GM12801 (cell line): Measurements from ENCODE around the gene GDF7.

ENCODE experiments used
- CTCF ChIP-seq: IDR thresholded peaks from one replicate; pipeline ENCODE4 v1.5.1; 2011; ENCODE audit warnings: control low read depth; ENCODE audit not compliant: insufficient read length; ENCODE audit errors: extremely low read depth

Gene GDF7

DNA sequence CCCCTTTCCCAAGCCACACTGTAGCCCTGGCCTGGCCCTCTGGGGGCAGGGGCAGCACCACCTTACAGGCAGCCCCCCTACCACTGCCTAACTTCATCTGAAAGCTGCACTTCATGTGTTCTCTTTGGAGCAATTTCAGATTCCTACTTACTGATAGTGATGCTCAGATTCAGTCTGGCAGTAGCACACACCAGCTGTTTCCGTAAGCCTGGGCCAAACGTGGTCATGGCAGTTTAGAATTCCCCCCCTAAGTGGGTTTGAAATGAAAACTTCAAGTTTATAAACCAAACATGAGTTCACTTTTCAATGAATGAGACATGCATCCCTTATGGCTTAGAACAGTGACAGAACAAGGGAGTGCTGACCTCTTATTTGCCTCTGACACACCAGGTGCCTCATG is 29.4 kb downstream of the GDF7 start:
- no peak for TF ChIP-seq CTCF

DNA sequence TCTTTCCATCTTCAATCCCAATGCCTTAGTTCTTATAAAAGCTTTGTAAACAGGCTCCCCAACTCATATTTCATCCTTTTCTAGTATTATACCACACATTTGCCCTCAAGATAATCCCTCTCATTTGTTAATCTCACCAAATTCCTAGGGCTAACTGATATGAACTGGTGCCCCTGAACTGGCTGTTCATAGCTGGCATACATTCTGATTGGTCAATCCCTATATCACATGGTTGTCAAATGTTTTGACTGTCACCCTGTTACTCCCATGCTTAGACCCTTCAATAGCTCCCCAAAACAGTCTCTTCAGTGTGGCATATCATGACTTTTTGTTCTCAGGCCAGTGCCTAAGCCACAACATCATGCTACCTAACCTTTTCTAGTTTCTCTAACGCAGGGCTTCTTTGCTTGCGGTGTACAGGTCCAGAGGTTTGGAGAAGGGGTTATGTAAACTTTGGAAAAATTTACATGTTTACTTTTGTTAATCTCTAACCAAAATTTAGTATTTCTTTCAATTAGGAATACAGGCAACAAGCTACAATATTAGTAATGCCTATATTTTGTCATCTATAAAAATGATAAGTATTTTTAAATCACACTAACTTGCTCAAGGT is 30.5 kb downstream of the GDF7 start:
- TF ChIP-seq CTCF = no peak

DNA sequence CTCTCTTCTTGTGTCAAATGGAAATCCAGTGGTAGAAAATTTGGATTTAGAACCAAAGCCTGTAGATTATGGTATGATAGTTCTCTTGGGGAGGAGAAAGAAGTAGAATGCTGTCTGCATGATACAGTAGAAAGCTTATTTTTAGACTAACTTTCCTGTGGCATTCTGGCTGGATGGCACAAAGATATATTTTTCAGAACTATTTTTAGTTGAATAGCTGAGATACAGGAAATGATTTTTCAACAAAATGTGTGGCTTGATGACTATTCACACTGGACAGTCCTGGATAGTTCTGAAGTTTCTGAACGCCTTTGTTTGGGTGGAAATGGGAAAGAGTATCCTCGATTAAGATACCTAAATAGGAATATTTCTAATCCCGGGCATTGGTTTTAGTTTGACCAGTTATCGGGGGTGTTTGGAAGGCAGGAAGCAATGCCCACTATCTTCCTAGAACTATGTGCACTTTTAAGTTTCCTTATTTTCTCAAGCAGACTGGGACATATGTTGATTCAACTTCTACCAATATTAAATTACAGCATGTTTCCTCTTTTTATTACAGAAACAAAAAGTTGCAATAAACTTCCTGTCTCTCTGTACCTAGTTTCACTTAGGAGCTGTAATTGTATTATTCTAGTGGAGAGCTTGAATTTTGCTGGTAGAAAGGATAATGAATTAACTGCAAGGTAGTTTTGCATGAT is 32.1 kb downstream of the GDF7 start:
- TF ChIP-seq CTCF = no peak

DNA sequence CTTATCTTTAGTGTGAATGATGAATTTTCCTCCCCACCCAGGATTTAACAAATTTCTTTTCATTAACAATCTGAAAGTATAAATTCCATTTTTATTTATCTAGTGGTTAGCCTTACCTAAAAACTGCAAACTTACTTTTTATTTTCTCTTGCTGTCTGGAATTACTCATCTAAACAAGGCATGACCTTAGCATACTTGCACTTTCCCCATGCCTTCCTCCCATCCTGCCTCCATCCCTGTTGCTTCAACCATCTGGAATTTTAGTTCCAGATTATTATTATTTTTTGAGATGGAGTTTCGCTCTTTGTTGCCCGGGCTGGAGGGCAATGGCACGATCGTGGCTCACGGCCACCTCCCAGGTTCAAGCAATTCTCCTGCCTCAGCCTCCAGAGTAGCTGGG is 35.6 kb downstream of the GDF7 start:
- TF ChIP-seq CTCF = no peak

DNA sequence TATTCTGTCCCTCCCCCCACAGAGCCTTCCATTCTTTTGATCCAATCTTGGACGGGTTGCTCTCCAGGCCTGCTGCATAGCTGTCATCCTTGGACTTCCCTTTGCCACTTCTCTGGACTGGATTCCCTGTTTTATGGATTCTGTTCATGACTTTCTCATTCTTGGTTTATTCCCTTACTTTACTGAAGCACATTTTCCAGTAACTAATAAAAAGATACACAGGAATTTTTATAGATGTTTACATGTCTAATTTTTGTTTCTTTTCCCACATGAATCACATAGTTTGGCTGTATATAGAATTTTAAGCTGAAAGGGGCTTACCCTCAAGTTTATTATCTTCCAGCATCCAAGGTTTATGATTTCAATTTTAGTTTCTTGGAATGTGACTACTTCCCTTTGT is 37.9 kb downstream of the GDF7 start:
- no peak for TF ChIP-seq CTCF

DNA sequence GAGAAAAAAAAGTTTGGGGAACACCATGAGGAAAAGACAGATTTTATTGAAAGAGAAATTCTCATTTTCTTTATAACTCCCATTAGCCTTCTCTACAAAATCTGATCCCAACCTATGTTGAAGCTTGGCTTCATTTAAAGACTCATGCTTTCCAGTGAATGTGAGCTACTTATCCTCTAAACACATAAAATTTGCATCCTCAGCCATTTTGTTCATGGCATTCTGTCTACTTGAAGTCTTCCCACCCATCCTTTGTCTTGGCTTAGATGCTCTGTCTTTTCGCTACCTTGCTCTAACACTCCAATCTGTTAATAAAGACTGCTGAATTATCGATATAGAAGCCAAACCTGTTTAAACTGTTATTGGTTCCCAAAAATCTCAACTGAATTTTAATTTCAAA is 39.3 kb downstream of the GDF7 start:
- TF ChIP-seq CTCF = no peak

GRCh38 chr2:20706786-20707185 is 39.8 kb downstream of the GDF7 start:
- TF ChIP-seq CTCF = no peak
